Kidney epithelial cell (primary cell): ENCODE measurements around the gene TPRA1. TPM values are rescaled to one million over a fixed set of nuclear protein-coding genes. Genes with fewer than 3 reads are reported as not detected.

Experiments used
- DNase-seq: peaks from one replicate; pipeline ENCODE4 v3.0.0-alpha.2; 2010; ENCODE audit warnings: low read depth
- H3K27me3 ChIP-seq: 2 replicates; pipeline ENCODE4 v1.6.0; 2011; ENCODE audit warnings: low read length; ENCODE audit not compliant: control insufficient read depth, insufficient read depth
- H3K36me3 ChIP-seq: 2 replicates; pipeline ENCODE4 v1.5.1; 2011; ENCODE audit warnings: low read length; ENCODE audit not compliant: control insufficient read depth, insufficient read depth
- H3K4me3 ChIP-seq: 2 replicates; pipeline ENCODE4 v1.5.1; 2011; ENCODE audit warnings: low read depth, mild to moderate bottlenecking, control low read depth, low read length
- total RNA-seq: library from RNA; depleted of rRNA; stranded (reverse); fragments of >200 nt; gene quantifications from 2 replicates; pipeline ENCODE4 v1.2.3, GENCODE V29; 2015
- TF ChIP-seq, protein P1 (sequence below): IDR thresholded peaks from 2 replicates; pipeline ENCODE4 v1.5.1; 2011; ENCODE audit warnings: mild to moderate bottlenecking, moderate library complexity, low read length, control low read depth, inconsistent platforms; ENCODE audit not compliant: insufficient read depth, poor library complexity, severe bottlenecking

The TPRA1 gene
- total RNA-seq, 1 donor from 2014 or later = 95.2 TPM

GRCh38 chr3:127613406-127613805, 22.9 kb upstream of the TPRA1 start:
- TF ChIP-seq, protein P1, sequence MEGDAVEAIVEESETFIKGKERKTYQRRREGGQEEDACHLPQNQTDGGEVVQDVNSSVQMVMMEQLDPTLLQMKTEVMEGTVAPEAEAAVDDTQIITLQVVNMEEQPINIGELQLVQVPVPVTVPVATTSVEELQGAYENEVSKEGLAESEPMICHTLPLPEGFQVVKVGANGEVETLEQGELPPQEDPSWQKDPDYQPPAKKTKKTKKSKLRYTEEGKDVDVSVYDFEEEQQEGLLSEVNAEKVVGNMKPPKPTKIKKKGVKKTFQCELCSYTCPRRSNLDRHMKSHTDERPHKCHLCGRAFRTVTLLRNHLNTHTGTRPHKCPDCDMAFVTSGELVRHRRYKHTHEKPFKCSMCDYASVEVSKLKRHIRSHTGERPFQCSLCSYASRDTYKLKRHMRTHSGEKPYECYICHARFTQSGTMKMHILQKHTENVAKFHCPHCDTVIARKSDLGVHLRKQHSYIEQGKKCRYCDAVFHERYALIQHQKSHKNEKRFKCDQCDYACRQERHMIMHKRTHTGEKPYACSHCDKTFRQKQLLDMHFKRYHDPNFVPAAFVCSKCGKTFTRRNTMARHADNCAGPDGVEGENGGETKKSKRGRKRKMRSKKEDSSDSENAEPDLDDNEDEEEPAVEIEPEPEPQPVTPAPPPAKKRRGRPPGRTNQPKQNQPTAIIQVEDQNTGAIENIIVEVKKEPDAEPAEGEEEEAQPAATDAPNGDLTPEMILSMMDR = no peak
- Histone ChIP-seq H3K27me3 (no peaks in the 10 kb centered on the region), H3K4me3 (no peak overlapping the region), H3K36me3 (no peaks in the 10 kb centered on the region)
- DNase-seq = no peak

DNA sequence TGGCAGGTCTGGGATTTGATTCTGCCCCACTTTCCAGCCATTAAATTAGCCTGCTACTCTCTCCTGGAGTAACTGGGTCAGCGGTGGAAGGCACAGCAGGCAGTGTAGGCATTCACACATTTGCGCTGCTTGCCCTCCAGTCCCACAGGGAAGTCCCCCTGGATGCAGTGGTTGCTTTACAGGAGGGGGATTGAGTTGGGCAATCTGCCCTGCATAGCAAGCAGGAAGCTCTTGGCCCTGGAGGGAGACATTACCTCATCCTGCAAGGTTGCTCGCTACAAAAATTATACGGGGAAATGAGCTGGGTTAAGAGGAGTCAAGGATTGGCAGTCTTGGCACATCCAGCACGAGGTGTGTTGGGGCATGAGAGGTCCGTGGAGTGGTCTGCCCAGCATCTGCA, 22.4 kb upstream of the TPRA1 start:
- TF ChIP-seq, protein P1 = no peak
- Histone ChIP-seq H3K4me3 (no peak overlapping the region), H3K36me3 (no peaks in the 10 kb centered on the region), H3K27me3 (no peaks in the 10 kb centered on the region)
- peak; percentile 43 for DNase-seq

- H3K27me3 ChIP-seq = no peaks in the 10 kb centered on the region
- no peak for DNase-seq
- peaks cover 2% of the 10 kb centered on the region for H3K36me3 ChIP-seq
- TF ChIP-seq, protein P1 = no peak
- no peak overlapping the region for H3K4me3 ChIP-seq
Measured at GRCh38 chr3:127611251-127611650, 20.7 kb upstream of the TPRA1 start.

- TF ChIP-seq, protein P1 = no peak
- peaks cover 2% of the 10 kb centered on the region for H3K36me3 ChIP-seq
- DNase-seq = no peak
Measured at GRCh38 chr3:127610105-127610504, 19.6 kb upstream of the TPRA1 start.

GRCh38 chr3:127608362-127608718, 17.8 kb upstream of the TPRA1 start:
- no peak overlapping the region for H3K4me3 ChIP-seq
- DNase-seq = no peak
- TF ChIP-seq, protein P1 = no peak
- no peaks in the 10 kb centered on the region for H3K27me3 ChIP-seq
- peaks cover 2% of the 10 kb centered on the region for H3K36me3 ChIP-seq

More at GRCh38 chr3:127610105-127610504, 19.6 kb upstream of the TPRA1 start:
- H3K27me3 ChIP-seq = no peaks in the 10 kb centered on the region
- H3K4me3 ChIP-seq = no peak overlapping the region

- Histone ChIP-seq H3K4me3 (no peak overlapping the region), H3K27me3 (no peaks in the 10 kb centered on the region), H3K36me3 (peaks cover 2% of the 10 kb centered on the region)
- TF ChIP-seq, protein P1 = no peak
- no peak for DNase-seq
Measured at GRCh38 chr3:127607675-127608361, 17.3 kb upstream of the TPRA1 start.
